DOHH2 (cell line): ENCODE measurements around the gene CNGB1.
"Not testable (repeated sequence)": the region's sequence is repeated elsewhere in the genome, so short reads cannot be mapped to it uniquely, and the experiment has no call there.

ENCODE experiments used
- EZH2phosphoT487 ChIP-seq: fragments of 200-600 bp; sonication (generic); IDR thresholded peaks from 2 replicates; pipeline ENCODE4 v1.6.1; 2017; ENCODE audit warnings: borderline replicate concordance, mild to moderate bottlenecking, antibody characterized with exemption, low read length, moderate library complexity, mixed read lengths
- TF ChIP-seq, protein P1 (sequence below): fragments of 200-600 bp; sonication (generic); IDR thresholded peaks from one replicate; pipeline ENCODE4 v1.5.1; 2014; ENCODE audit warnings: antibody characterized with exemption, mild to moderate bottlenecking, low read depth, low read length; ENCODE audit not compliant: poor library complexity, severe bottlenecking

DNA sequence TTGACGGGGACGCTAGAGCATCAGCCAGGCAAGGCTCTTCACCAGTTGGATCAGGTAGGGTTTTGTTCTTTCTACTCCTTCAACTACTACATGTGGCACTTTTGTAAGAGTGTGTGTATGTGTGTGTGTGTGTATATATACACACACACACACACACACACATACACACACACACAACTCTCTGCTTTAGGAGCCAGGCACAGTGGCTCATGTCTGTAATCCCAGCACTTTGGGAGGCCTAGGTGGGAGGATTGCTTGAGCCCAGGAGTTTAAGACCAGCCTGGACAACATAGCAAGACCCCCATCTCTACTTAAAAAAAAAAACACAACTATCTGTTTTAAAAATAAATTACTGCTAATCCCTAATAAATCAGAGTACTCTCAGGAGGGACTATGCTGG lies 53.4 kb downstream of the CNGB1 start:
- TF ChIP-seq, protein P1, sequence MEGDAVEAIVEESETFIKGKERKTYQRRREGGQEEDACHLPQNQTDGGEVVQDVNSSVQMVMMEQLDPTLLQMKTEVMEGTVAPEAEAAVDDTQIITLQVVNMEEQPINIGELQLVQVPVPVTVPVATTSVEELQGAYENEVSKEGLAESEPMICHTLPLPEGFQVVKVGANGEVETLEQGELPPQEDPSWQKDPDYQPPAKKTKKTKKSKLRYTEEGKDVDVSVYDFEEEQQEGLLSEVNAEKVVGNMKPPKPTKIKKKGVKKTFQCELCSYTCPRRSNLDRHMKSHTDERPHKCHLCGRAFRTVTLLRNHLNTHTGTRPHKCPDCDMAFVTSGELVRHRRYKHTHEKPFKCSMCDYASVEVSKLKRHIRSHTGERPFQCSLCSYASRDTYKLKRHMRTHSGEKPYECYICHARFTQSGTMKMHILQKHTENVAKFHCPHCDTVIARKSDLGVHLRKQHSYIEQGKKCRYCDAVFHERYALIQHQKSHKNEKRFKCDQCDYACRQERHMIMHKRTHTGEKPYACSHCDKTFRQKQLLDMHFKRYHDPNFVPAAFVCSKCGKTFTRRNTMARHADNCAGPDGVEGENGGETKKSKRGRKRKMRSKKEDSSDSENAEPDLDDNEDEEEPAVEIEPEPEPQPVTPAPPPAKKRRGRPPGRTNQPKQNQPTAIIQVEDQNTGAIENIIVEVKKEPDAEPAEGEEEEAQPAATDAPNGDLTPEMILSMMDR, result not testable (repeated sequence)
- TF ChIP-seq EZH2phosphoT487, result not testable (repeated sequence)
